GM12878 (cell line): ENCODE results near the gene TBC1D8. TPM values are rescaled to one million over a fixed set of nuclear protein-coding genes. Genes with fewer than 3 reads are reported as not detected.

Source experiments
- ATAC-seq: fragments of 200-7000 bp; cut with Tn5 transposase; 3 replicates; pipeline ENCODE4 v1.9.1; 2020; ENCODE audit warnings: mild to moderate bottlenecking, moderate library complexity
- BruUV-seq: library from RNA; stranded (reverse); fragments of 400-500 nt; replicated peaks from 2 replicates; lab custom pipeline; 2021; lab: Mats Ljungman, UMichigan
- CTCF ChIA-PET: fragments of 300-600 bp; sonication (Branson Sonifier 250); formaldehyde crosslinking; extraction: SDS; loops from one replicate; lab custom pipeline; 2021; ENCODE audit warnings: inconsistent platforms; lab: Yijun Ruan, JAX
- POLR2A ChIA-PET: fragments of 350-600 bp; formaldehyde crosslinking; extraction: SDS; loops from one replicate; lab custom pipeline; 2021; ENCODE audit warnings: inconsistent platforms; lab: Charles Lee
- RAD21 ChIA-PET: fragments of 300-600 bp; sonication (Branson Sonifier 250); formaldehyde crosslinking; loops from one replicate; lab custom pipeline; 2023; ENCODE audit warnings: antibody characterized with exemption; ENCODE audit not compliant: unreplicated experiment; lab: Charles Lee
- SMC1A ChIA-PET: fragments of 300-600 bp; sonication (Branson Sonifier 250); formaldehyde crosslinking; loops from one replicate; lab custom pipeline; 2023; ENCODE audit not compliant: unreplicated experiment, uncharacterized antibody; lab: Charles Lee
- DNase-seq: peaks from one replicate; pipeline ENCODE4 v3.0.0-alpha.2; 2011; ENCODE audit warnings: low read depth, low spot score
- FAIRE-seq: peaks from 3 replicates; lab custom pipeline; 2011; peaks lifted over from hg19 to GRCh38; lab: Jason Lieb, UNC
- H2AFZ ChIP-seq: 2 replicates; pipeline ENCODE4 v1.6.0; 2011; ENCODE audit warnings: low read depth, low read length, control low read depth; ENCODE audit not compliant: control insufficient read depth
- H3K27ac ChIP-seq: 2 replicates; pipeline ENCODE4 v1.5.1; 2011; ENCODE audit warnings: control low read depth; ENCODE audit not compliant: control insufficient read depth, insufficient read depth
- H3K27me3 ChIP-seq, 2 experiments: replicated peaks in 1 of 2; 2 replicates each; pipeline versions ENCODE4 v1.6.0 to v1.6.1; 2011; ENCODE audit warnings: low read length in 1 of 2; ENCODE audit not compliant: control insufficient read depth in 2 of 2, insufficient read depth in 2 of 2
- H3K36me3 ChIP-seq, 2 experiments: 2 replicates each; pipeline ENCODE4 v1.5.1; 2011; ENCODE audit warnings: low read length in 1 of 2; ENCODE audit not compliant: control insufficient read depth in 2 of 2, insufficient read depth in 2 of 2
- H3K4me1 ChIP-seq: 2 replicates; pipeline ENCODE4 v1.6.1; 2011; ENCODE audit warnings: mild to moderate bottlenecking, low read length, moderate library complexity, mixed read lengths; ENCODE audit not compliant: control insufficient read depth, insufficient read depth
- H3K4me2 ChIP-seq: 2 replicates; pipeline ENCODE4 v1.6.0; 2011; ENCODE audit warnings: control low read depth; ENCODE audit not compliant: control insufficient read depth, insufficient read depth
- H3K4me3 ChIP-seq: fragments of 200-600 bp; sonication (generic); 2 replicates; pipeline ENCODE4 v1.5.1; 2016
- H3K79me2 ChIP-seq: 2 replicates; pipeline ENCODE4 v1.6.0; 2011; ENCODE audit warnings: low read length; ENCODE audit not compliant: control insufficient read depth, insufficient read depth
- H3K9ac ChIP-seq: 2 replicates; pipeline ENCODE4 v1.8.0; 2011; ENCODE audit warnings: low read length, control low read depth, mixed read lengths; ENCODE audit not compliant: control insufficient read depth, insufficient read depth
- H3K9me3 ChIP-seq: replicated peaks from 3 replicates; pipeline ENCODE4 v1.5.1; 2011; ENCODE audit warnings: mild to moderate bottlenecking, low read length; ENCODE audit not compliant: control insufficient read depth, insufficient read depth
- H4K20me1 ChIP-seq: 2 replicates; pipeline ENCODE4 v1.6.0; 2011; ENCODE audit not compliant: control insufficient read depth, insufficient read depth
- ATF3 ChIP-seq: IDR thresholded peaks from 2 replicates; pipeline ENCODE4 v1.6.1; 2011; ENCODE audit warnings: low read depth, mild to moderate bottlenecking, low read length, moderate library complexity, borderline replicate concordance; ENCODE audit errors: extremely low read depth
- BMI1 ChIP-seq: fragments of 450-650 bp; IDR thresholded peaks from 2 replicates; pipeline ENCODE4 v1.6.1; 2016; ENCODE audit warnings: mild to moderate bottlenecking, moderate library complexity, borderline replicate concordance
- DPF2 ChIP-seq: fragments of 450-650 bp; IDR thresholded peaks from 2 replicates; pipeline ENCODE4 v1.6.1; 2017; ENCODE audit warnings: mild to moderate bottlenecking
- EED ChIP-seq: sonication (generic); IDR thresholded peaks from 2 replicates; pipeline ENCODE4 v1.6.1; 2016; ENCODE audit warnings: antibody characterized with exemption, low read depth
- NR2F1 ChIP-seq: fragments of 450-650 bp; conservative IDR thresholded peaks from 2 replicates; pipeline ENCODE4 v1.6.1; 2017; ENCODE audit warnings: mild to moderate bottlenecking
- POLR2AphosphoS2 ChIP-seq: IDR thresholded peaks from 2 replicates; pipeline ENCODE4 v1.6.1; 2011; ENCODE audit warnings: low read depth, mild to moderate bottlenecking, low read length, improper control_type of control experiment, moderate library complexity
- SKIL ChIP-seq: fragments of 450-650 bp; IDR thresholded peaks from 2 replicates; pipeline ENCODE4 v1.6.1; 2017; ENCODE audit warnings: mild to moderate bottlenecking, low read depth, inconsistent platforms; ENCODE audit not compliant: poor library complexity, severe bottlenecking
- SP1 ChIP-seq: IDR thresholded peaks from one replicate; pipeline ENCODE4 v1.6.1; 2011; ENCODE audit warnings: low read depth, low read length
- STAT1 ChIP-seq: fragments of 450-650 bp; conservative IDR thresholded peaks from 2 replicates; pipeline ENCODE4 v1.6.1; 2014; ENCODE audit warnings: antibody characterized with exemption, mild to moderate bottlenecking
- USF2 ChIP-seq: IDR thresholded peaks from 2 replicates; pipeline ENCODE4 v1.6.1; 2011; ENCODE audit warnings: low read depth, low read length, improper control_type of control experiment, borderline replicate concordance
- WGBS: methylation state at CpG from one replicate; pipeline ENCODE4 v1.1.6; 2016; ENCODE audit warnings: low lambda C conversion rate; ENCODE audit not compliant: insufficient replicate concordance, insufficient coverage; ENCODE audit errors: missing lambda C conversion rate; 5-methylcytosine and 5-hydroxymethylcytosine counted together
- in situ Hi-C: fragments of 300-500 bp; cut with MboI; formaldehyde crosslinking; loops from 9 replicates; pipeline ENCODE4 v1.14.3; 2018; ENCODE audit warnings: mixed read lengths
- intact Hi-C: fragments of 100-400 bp; cut with micrococcal nuclease; formaldehyde crosslinking; loops from one replicate; pipeline ENCODE4 v1.14.2; 2022; ENCODE audit not compliant: unreplicated experiment
- polyA plus RNA-seq, 11 experiments: library from polyadenylated mRNA; depleted of rRNA in 4 of 11; unstranded in 6 of 11; stranded (reverse) in 5 of 11; fragments of >200 nt; fragmentation: Nextera tagmentation in 4 of 11; fragmentation: Illumina TruSeq in 1 of 11; extraction: Ambion mirVana in 4 of 11; extraction: Trizol in 1 of 11; gene quantifications; 1 replicate in 1 of 11; 2 replicates in 10 of 11; pipeline versions ENCODE4 v1.2.1 to v1.2.3, GENCODE V29; 2011 to 2016; ENCODE audit warnings: inconsistent platforms in 2 of 11, missing spikeins in 2 of 11, low read depth in 1 of 11
- total RNA-seq, 4 experiments: library from RNA; depleted of rRNA in 3 of 4; stranded (reverse); fragments of >200 nt in 3 of 4; fragmentation: Illumina TruSeq in 1 of 4; extraction: Trizol in 1 of 4; gene quantifications; 2 replicates each; pipeline versions ENCODE4 v1.2.1 to v1.2.3, GENCODE V29; 2013 to 2021

The TBC1D8 gene
- total and polyA plus RNA-seq, 10 of the 15 experiments (the other 5 are each of a cell fraction or from before 2014, with no cell fraction given): 0.80 to 4.9 (median 4.4) TPM

GRCh38 chr2:101145406-101145805, 5.8 kb downstream of the TBC1D8 start (continued):
- TF ChIP-seq USF2: no peak
- TF ChIP-seq, all 136 proteins: peak for 0

GRCh38 chr2:101142163-101142562, 9.0 kb downstream of the TBC1D8 start:
- Histone ChIP-seq H3K79me2 (no peaks in the 10 kb centered on the region; the same call in none of the 2 replicates), H3K4me1 (no peaks in the 10 kb centered on the region), H3K27me3 (no peaks in the 10 kb centered on the region), H3K27ac (no peak overlapping the region), H3K4me2 (no peak overlapping the region), H3K36me3 (no peaks in the 10 kb centered on the region), H4K20me1 (no peaks in the 10 kb centered on the region), H3K9me3 (no peaks in the 10 kb centered on the region; the same call in 2 of the 3 replicates), H3K9ac (no peak overlapping the region), H3K4me3 (no peak overlapping the region), H2AFZ (no peak overlapping the region)
- intact Hi-C loops: no loop called here
- FAIRE-seq (no peak), ATAC-seq (no peak), DNase-seq (no peak)
- CTCF ChIA-PET: no interaction called here
- RAD21 ChIA-PET: no interaction called here
- 36% methylated on average over 2 of the region's 2 CpGs for WGBS
- POLR2A ChIA-PET: interaction anchor here (0.6 kb wide), 1 partner anchor 37 kb away, joined by 3 read pairs; no protein-coding TSS in a partner anchor
- TF ChIP-seq ATF3 (no peak), SP1 (no peak), EED (no peak), STAT1 (no peak), DPF2 (no peak), SKIL (no peak), POLR2AphosphoS2 (no peak), NR2F1 (no peak), BMI1 (no peak)
- in situ Hi-C loops: no loop called here
- BruUV-seq: no TSS peak
- SMC1A ChIA-PET: no interaction called here
